GM18520 (cell line): Measurements from ENCODE around the gene C3orf33.
"Not testable (repeated sequence)": the region's sequence is repeated elsewhere in the genome, so short reads cannot be mapped to it uniquely, and the experiment has no call there.

Experiments
- ATAC-seq: cut with Tn5 transposase; IDR thresholded peaks from one replicate; pipeline ENCODE4 v1.9.1; 2021; ENCODE audit not compliant: unreplicated experiment

C3orf33 gene, protein sequence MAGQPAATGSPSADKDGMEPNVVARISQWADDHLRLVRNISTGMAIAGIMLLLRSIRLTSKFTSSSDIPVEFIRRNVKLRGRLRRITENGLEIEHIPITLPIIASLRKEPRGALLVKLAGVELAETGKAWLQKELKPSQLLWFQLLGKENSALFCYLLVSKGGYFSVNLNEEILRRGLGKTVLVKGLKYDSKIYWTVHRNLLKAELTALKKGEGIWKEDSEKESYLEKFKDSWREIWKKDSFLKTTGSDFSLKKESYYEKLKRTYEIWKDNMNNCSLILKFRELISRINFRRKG

DNA sequence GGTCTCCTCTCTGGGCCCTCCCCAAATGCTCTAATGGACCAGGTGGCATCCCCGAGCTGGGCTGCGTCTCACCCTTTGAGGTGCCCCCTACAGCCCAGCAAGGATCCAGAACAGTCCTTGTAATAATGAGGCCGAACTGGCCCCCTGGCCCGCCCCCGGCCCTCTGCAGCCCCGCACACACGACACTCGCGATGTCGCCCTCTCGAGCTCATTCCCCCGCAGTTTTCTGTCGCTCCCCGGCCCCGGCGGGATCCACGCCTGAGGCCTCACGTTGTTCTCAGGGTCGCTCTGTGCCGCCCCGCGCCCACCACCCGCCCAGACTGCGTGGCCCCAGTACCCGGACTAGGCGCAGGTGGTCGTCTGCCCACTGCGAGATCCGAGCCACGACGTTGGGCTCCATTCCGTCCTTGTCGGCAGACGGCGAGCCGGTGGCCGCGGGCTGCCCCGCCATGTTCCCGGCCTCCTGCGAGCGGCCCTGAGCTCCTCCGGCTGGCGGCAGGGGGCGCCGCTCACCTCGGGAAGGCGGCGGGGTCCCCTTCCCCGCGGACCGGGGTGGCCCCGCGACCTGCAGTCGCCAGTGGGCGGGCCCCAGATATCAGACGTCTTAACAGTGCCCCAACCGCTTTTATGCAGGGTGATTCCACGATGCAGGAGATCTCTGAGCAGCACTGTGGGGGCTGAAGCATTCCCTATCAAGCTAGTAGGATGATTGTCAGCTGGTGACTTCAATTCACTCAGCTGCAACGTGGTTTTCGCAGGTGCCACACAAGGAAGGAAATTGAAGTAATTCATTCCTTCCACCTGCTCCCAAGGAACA is at the start of gene C3orf33:
Gene C3orf33 (minus strand): TSS at position 477 of the 817 bp plus-strand sequence. CDS start 26 bp downstream, at position 451.
- ATAC-seq: peak; percentile 87

DNA sequence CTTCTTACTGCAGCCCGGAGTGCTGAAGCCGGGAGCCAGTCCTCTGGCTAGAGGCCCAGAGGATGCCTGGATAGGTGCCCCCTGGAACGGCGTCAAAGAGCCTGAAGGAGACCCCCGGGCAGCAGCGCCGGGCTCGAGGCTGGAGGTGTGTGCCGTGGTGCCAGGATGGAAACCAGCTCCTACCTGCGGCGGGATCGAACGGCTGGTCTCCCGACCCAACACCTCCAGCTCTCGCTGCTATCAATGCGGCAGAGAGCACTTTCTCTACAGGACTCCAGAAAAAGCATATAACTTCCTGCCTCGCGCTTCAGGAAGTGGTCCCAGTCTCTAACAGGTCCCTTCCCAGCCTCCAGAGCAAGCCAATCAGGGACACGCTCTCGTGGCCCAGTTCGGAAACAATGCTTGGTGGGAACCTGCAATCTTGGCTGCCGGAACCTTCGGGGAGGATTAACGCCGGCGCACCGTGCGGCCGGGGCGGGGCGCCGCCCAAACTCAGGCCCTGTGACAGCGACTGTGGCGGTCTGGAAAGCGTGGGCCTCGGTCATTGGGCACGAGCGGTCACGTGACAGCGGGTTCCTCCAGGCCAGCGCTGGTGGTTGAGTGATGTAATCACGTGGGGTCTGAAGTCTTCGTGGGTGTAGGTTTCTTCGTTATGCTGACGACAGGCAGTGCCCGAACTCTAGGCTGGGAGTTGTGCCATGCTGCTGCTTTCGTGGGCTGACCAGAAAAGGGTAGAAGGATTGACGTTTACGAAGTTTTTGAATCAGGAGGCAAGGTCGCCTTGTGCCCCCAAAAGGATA is 48.3 kb upstream of the C3orf33 start, which contains the start of gene SLC33A1:
Gene SLC33A1 (minus strand): TSS at position 287 of the 800 bp plus-strand sequence. CDS start 430 bp downstream, outside the sequence.
- ATAC-seq: peak; percentile 93

DNA sequence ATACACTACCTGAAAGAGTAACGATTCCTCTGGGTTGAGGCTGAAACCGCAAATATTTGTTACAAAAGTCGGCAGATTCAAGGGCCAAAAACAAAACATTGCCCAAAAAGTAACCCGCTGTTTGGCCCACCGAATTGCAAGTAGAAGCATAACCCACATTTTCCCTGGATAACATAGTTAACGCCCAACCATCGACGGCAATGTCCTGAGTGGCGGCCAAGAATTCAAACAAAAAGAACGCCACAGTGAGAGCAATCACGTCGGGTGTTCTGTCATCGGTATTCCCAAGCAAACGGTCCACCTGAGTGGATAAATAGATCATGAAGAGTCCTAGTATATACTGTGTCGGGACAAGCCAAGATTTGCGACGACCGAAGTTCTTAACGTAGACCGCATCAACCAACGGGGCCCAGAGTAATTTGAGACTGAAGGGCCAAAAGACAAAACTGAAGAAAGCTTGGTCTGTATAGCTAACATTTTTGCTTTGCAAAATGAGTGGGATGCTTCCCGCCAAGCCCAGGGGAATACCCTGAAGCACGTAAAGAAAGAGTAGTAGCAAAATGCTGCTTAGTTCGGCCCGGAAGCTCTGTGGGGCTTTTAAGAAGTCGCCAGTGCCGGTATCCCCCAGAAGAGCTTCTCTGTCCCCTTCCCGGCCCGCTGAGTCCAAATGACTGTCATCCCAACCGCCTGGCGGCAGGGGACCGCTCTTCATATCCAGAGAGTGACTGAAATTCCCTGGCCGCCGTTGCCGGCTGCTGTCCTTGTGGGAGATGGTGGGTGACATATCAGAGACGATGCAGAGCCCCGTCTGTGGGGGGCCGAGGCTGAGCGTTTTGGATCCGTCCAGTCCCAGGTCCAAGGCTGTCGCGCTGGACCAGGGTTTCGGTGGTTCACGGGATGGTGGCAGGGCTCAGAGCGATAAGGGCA is 47.4 kb upstream of the C3orf33 start:
- no peak for ATAC-seq

DNA sequence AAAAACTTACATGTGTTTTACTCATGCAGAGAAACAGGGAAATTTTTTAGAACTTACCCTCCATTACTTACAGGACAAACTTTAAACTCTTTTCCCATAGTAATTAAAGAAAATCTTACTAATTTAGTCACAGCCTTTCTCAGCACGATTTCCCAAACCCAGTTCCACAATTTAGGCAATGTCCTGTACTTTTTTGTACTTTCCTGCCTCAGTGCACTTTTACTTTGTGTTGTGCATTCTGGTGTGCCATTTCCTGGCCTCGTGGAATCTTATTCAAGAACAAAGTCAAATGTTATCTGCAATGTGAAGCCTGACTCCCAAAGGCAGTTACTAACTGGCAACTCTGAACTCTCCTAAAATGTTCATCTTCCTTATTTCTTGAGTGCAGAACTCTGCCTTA is 46.3 kb upstream of the C3orf33 start:
- no peak for ATAC-seq

DNA sequence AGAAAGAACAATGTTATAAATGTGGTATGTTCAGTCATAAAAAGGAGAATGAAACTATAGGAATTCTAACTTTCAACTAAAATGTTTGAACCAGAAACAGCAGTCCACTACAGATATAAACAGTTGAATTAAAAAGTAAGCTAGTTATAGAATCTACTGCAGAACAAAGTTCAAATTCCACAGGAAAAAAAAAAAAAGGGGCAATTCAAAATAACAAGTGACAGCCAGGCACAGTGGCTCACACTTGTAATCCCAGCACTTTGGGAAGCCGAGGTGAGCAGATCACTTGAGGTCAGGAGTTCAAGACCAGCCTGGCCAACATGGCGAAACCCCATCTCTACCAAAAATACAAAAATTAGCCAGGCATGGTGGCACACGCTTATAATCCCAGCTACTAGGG is 43.3 kb upstream of the C3orf33 start:
- ATAC-seq: not testable (repeated sequence)

DNA sequence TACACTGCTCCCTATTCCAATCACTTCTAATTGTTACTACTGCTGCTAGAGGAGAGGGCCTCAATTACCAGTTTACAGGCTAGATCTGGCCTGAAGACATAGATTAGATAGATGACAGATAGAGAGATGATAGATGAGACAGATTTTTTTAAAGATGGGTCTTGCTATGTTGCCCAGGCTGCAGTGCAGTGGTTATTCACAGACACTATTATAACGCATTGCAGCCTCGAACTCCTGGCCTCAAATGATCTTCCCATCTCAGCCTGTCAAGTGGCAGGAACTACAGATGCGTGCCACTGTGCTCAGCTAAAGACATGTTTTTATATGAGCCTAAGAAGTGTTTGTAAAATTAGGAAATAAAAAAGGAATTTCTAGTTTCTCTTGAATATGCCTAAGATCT is 41.9 kb upstream of the C3orf33 start:
- no peak for ATAC-seq

DNA sequence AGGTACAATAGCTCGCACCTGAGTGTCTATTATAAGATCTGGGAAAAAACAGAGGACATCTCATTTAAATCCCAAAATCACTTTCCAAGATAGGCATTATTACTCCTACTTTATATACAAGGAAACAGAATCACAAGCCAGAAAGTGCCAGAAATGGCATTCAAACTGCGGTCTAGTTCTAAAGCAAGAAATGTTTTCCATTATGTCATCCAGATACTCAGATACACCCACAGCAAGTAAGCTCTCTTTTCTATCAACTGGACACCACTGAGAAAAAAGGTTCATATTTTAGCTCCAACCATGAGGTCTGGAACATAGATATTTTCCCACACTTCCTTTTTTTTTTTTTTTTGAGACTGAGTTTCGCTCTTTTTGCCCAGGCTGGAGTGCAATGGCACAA is 40.0 kb upstream of the C3orf33 start:
- ATAC-seq: no peak

DNA sequence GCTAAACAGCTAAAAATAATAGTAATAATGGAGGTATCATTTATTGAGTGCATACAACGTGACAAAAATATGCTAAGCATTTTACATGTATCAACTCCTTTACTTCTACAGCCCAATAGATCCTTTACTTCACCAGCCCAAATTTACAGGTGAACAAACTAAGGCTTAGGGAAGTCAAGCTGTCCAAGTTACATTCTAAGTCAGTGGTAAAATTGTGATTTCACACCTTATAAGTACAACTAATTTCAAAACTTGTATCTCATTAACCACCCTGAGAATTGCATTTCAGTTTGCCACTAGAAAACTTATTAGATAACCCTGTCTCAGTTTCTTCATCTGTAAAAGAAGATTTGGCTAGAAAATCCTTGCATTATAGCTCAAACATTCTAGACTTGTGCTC is 37.5 kb upstream of the C3orf33 start:
- ATAC-seq: peak; percentile 81

DNA sequence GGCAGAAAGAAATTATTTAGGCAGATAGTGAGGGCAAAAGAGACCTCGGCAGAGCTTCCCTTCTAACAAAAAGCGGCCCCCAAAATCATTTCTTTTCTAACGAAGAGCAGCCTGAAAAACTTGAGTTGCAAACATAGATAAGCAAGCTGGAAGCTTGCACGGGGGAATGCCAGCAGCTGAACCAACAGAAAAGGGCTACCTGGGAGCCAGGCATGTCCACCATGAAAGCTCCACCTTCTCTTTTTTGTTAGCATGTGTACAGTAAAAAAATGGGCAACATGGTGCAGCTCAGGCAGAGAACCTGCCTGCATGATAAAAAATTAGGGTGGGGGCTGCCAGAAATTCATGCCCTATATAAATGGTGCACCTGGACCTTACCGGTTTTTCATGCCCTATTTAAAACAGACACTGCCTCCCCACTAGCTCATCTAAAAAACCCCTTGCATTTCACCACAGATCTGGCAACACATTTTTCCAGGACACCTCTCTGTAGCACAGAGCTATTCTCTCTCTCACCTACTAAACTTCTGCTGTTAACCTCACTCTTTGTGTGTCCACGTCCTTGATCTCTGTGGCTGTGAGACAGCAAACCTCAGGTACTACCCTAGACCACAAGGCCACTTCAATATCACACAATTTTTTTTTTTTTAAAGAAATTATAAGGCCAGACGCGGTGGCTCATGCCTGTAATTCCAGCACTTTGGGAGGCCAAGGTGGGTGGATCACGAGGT is 29.4 kb upstream of the C3orf33 start:
- no peak for ATAC-seq

DNA sequence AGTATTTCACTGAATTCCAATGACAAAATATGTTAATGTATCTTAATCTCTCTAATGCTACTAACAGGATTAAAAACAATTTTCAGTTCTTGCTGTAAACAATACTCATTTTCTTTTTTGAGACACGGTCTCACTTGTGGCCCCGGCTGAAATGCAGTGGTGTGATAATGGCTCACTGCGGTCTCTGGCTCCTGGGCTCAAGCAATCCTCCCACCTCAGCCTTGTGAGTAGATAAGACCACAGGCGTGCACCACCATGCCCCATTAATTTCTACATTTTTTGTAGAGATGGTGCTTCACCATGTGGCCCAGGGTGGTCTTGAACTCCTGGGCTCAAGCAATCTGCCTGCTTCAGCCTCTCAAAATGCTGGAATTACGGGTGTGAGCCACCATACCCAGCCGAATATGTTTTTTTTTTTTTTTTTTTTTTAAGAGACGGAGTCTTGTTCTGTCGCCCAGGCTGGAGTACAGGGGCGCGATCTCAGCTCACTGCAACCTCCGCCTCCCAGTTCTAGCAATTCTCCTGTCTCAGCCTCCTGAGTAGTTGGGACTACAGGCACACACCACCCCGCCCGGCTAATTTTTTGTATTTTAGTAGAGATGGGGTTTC is 22.5 kb upstream of the C3orf33 start:
- ATAC-seq: not testable (repeated sequence)

DNA sequence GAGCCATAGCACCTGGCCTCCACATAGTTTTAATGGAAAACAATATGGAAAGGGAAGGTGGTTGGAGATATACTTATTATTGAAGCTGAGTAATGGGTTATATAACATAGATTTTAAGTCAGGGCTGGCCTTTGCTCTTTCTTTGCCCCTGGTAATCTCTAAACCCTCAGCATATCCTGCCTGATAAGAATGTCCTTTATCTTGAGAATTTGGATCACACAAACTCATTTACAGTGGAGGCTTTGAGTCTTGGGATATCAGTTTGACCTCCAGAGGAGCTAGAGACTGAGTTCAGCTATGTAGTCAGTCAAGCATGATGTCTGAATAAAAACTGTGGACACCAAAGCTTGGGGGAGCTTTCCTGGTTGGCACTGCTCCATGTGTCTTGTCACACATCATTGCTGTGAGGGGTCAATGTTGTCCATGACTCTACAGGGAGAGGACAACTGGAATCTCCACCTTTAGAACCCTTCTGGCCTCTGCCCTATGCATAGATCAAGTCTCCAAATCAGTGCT is 9.0 kb upstream of the C3orf33 start:
- ATAC-seq: no peak

DNA sequence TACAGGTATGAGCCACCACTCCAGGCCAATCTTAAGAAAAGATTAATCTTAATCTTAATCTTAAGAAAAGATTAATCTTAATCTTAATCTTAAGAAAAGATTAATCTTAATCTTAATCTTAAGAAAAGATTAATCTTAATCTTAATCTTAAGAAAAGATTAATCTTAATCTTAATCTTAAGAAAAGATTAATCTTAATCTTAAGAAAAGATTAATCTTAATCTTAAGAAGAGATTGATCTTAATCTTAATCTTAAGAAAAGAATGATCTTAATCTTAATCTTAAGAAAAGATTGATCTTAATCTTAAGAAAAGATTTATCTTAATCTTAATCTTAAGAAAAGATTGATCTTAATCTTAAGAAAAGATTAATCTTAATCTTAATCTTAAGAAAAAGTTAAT is 7.1 kb upstream of the C3orf33 start:
- ATAC-seq: not testable (repeated sequence)

DNA sequence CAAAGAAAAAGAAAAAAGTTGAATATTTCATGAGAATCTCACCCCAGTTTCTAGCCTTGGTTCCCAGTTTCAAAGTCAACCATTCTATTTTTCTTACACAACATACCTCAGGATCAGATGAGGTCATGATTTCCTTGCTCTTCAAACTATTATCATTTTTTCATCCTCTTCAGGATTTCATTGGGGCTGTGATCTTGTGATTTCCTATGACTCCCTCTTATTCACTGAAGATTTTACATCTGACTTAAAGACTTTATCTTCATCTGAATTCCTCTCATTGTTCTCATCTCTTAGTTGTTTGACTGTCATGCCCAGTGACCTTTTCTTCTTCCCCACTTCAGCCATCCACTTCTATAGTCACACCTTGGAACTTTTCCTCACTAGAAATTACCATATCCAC is 3.1 kb upstream of the C3orf33 start:
- ATAC-seq: no peak

DNA sequence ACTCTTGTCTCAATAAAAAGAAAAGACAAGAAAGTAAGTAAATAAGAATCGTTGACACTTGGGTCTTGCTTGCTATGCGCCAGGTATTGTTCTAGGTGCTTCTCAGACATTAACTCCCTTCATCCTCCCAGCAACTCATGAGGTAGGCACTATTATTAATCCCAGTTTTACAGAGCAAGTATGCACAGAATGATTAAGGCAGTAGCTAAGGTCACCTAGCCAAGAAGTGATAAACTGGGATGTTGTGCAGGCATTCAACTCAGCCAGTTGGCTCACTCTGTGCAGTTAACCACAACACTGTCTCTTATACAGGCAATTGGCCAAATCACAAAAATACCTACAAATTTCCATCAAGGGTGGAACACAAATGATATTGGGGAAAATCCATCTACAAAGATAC is 1.7 kb upstream of the C3orf33 start:
- no peak for ATAC-seq

DNA sequence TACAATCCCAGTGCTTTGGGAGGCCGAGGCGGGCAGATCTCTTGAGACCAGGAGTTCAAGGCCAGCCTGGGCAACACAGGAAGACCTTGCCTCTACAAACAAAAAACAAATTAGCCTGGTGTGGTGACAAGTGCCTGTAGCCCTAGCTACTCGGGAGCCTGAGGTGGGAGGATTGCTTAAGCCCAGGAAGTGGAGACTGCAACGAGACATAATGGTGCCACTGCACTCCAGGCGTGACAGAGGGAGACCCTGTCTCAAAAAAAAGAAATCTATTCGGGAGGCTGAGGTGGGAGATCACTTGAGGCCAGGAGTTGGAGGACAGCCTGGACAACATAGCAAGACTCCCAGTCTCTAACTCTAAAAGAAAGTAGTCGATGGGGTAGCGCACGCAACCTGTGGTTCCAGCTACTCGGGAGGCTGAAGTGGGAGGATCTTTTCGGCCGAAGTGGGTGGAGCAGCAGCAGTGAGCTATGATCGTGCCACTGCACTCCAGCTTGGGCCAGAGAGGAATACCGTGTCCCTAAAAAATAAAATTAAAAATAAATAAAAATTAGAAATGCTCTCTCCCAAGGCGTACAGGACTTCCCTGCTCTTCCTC is 775 bp downstream of the C3orf33 start:
- ATAC-seq: peak; percentile 16

DNA sequence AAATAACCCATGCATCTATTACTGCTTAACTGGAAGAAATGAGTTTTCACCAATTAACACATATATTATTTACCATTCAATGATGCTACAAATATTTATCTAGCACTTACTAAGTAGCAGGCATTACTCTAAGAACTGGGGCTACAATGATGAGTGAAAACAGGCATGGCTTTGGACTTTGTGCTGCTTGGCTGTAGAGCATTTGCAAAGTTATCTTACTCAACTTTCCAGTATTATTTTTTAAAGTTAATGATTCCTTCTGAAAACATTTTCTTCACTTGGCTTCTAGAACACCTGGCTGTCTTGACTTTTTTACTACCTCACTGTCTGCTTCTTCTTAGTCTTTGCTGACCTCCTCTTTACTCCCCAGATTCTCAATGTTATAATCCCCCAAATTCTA is 1.8 kb downstream of the C3orf33 start:
- ATAC-seq: no peak

DNA sequence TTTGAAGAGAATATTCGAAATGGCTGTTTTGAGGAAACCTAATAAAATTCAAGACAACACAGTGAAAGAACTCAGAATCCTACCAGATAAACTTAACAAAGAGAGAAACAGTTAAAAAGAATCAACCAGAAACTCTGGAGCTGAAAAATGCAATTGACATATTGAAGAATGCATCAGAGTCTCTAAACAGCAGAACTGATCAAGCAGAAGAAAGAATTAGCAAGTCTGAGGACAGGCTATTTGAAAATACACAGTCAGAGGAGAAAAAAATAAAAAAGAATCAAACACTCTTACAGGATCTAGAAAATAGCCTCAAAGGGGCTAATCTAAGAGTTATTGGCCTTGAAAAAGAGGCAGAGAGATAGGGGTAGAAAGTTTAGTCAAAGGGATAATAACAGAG is 13.5 kb downstream of the C3orf33 start:
- ATAC-seq: no peak

DNA sequence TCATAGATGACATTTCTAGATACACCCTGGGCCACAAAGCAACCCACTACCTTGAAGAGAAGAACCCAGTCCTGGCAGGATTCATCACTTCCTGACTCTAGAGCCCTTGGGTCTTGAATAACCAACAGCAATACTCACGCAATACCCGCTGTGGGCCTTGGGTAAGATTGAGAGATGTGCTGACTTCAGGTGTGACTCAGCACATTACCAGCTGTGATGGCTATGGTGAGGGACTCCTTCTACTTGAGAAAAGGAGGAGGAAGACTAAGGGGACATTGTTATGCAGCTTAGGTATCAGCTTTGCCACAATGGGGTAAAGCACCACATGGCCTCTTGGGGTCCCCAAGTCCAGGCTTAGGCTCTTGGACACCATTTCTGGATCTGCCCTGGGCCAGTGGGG is 14.9 kb downstream of the C3orf33 start:
- no peak for ATAC-seq
